HepG2 (cell line): Measurements from ENCODE around the gene APBA1.

Experiments
- TFE3 ChIP-seq: IDR thresholded peaks from 2 replicates; pipeline ENCODE4 v1.6.1; 2016
- TF ChIP-seq, protein P1 (sequence below): sonication (generic); formaldehyde crosslinking; IDR thresholded peaks from 2 replicates; pipeline ENCODE4 v1.4.0; 2020; ENCODE audit warnings: missing genetic modification reagents

GRCh38 chr9:69494208-69494607, 178.0 kb downstream of the APBA1 start:
- no peak for TF ChIP-seq TFE3 (CRISPR knock-in tag)
- TF ChIP-seq, protein P1, sequence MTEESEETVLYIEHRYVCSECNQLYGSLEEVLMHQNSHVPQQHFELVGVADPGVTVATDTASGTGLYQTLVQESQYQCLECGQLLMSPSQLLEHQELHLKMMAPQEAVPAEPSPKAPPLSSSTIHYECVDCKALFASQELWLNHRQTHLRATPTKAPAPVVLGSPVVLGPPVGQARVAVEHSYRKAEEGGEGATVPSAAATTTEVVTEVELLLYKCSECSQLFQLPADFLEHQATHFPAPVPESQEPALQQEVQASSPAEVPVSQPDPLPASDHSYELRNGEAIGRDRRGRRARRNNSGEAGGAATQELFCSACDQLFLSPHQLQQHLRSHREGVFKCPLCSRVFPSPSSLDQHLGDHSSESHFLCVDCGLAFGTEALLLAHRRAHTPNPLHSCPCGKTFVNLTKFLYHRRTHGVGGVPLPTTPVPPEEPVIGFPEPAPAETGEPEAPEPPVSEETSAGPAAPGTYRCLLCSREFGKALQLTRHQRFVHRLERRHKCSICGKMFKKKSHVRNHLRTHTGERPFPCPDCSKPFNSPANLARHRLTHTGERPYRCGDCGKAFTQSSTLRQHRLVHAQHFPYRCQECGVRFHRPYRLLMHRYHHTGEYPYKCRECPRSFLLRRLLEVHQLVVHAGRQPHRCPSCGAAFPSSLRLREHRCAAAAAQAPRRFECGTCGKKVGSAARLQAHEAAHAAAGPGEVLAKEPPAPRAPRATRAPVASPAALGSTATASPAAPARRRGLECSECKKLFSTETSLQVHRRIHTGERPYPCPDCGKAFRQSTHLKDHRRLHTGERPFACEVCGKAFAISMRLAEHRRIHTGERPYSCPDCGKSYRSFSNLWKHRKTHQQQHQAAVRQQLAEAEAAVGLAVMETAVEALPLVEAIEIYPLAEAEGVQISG (CRISPR knock-in tag): no peak
